HepG2 (cell line): ENCODE measurements around the gene LDLRAD4. TPM values are rescaled to one million over a fixed set of nuclear protein-coding genes. Genes with fewer than 3 reads are reported as not detected.

Experiments used
- ATAC-seq: fragments of 200-7000 bp; cut with Tn5 transposase; 3 replicates; pipeline ENCODE4 v1.9.1; 2020; ENCODE audit warnings: mild to moderate bottlenecking, moderate library complexity
- BruUV-seq: library from RNA; stranded (reverse); fragments of 400-500 nt; replicated peaks from 2 replicates; lab custom pipeline; 2021; lab: Mats Ljungman, UMichigan
- CTCF ChIA-PET: fragments of 300-600 bp; formaldehyde crosslinking; extraction: SDS; loops from one replicate; lab custom pipeline; 2021; ENCODE audit warnings: low total read pairs, inconsistent platforms, low intra/inter-chr PET ratio; lab: Yijun Ruan, JAX
- POLR2A ChIA-PET: fragments of 350-600 bp; sonication (Branson Sonifier 250); formaldehyde crosslinking; loops from one replicate; lab custom pipeline; 2020; ENCODE audit warnings: antibody characterized with exemption, inconsistent platforms; lab: Yijun Ruan, JAX
- DNase-seq: peaks from one replicate; pipeline ENCODE4 v3.0.0-alpha.2; 2015; ENCODE audit warnings: low spot score
- FAIRE-seq: peaks from 3 replicates; lab custom pipeline; 2011; peaks lifted over from hg19 to GRCh38; lab: Jason Lieb, UNC
- H2AFZ ChIP-seq: one replicate; pipeline ENCODE4 v1.6.1; 2011; ENCODE audit warnings: low read length, inconsistent platforms
- H3K27ac ChIP-seq: fragments of 300-600 bp; 3 replicates; pipeline ENCODE4 v1.8.0; 2011; ENCODE audit warnings: mixed run types, mild to moderate bottlenecking, mixed read lengths, low read length, inconsistent platforms; ENCODE audit not compliant: insufficient read depth; ENCODE audit errors: extremely low read length
- H3K27me3 ChIP-seq, 2 experiments: fragments of 200-600 bp in 1 of 2; 2 replicates in 1 of 2; 3 replicates in 1 of 2; pipeline versions ENCODE4 v1.6.0 to v1.8.0; 2011; ENCODE audit warnings: low read length in 2 of 2, mild to moderate bottlenecking in 2 of 2, moderate library complexity in 2 of 2, inconsistent platforms in 1 of 2; ENCODE audit not compliant: insufficient read depth in 2 of 2, control insufficient read depth in 1 of 2
- H3K36me3 ChIP-seq, 2 experiments: fragments of 200-600 bp in 1 of 2; replicated peaks in 1 of 2; 2 replicates in 1 of 2; 3 replicates in 1 of 2; pipeline versions ENCODE4 v1.5.1 to v1.8.0; 2011; ENCODE audit warnings: low read length in 2 of 2, inconsistent platforms in 1 of 2; ENCODE audit not compliant: insufficient read depth in 2 of 2, control insufficient read depth in 1 of 2
- H3K4me1 ChIP-seq: 2 replicates; pipeline ENCODE4 v1.5.1; 2012; ENCODE audit warnings: low read length, inconsistent platforms; ENCODE audit not compliant: insufficient read depth
- H3K4me2 ChIP-seq: 2 replicates; pipeline ENCODE4 v1.6.0; 2011; ENCODE audit warnings: low read depth, low read length, inconsistent platforms
- H3K4me3 ChIP-seq, 3 experiments: fragments of 200-600 bp in 1 of 3; sonication (generic), shearing (Covaris generic) in 1 of 3; replicated peaks in 1 of 3; 2 replicates each; pipeline ENCODE4 v1.5.1; 2011 to 2016; ENCODE audit warnings: low read length in 3 of 3, inconsistent platforms in 2 of 3, low read depth in 2 of 3, mild to moderate bottlenecking in 2 of 3, control low read depth in 1 of 3, mixed read lengths in 1 of 3; ENCODE audit not compliant: insufficient read depth in 1 of 3
- H3K79me2 ChIP-seq: one replicate; pipeline ENCODE4 v1.6.1; 2011; ENCODE audit warnings: low read length, inconsistent platforms; ENCODE audit not compliant: insufficient read depth
- H3K9ac ChIP-seq: 2 replicates; pipeline ENCODE4 v1.6.0; 2011; ENCODE audit warnings: mild to moderate bottlenecking, low read depth, low read length, inconsistent platforms; ENCODE audit not compliant: insufficient read depth
- H3K9me3 ChIP-seq: 2 replicates; pipeline ENCODE4 v1.5.1; 2012; ENCODE audit warnings: mild to moderate bottlenecking, low read length
- H4K20me1 ChIP-seq: 2 replicates; pipeline ENCODE4 v1.6.0; 2011; ENCODE audit warnings: inconsistent platforms, mild to moderate bottlenecking, low read length, moderate library complexity; ENCODE audit not compliant: insufficient read depth
- EP300 ChIP-seq, 3 experiments: sonication (generic) in 1 of 3; formaldehyde crosslinking in 1 of 3; IDR thresholded peaks; 2 replicates each; pipeline versions ENCODE4 v1.5.1 to v1.6.1; 2011 to 2020; ENCODE audit warnings: low read depth in 2 of 3, low read length in 2 of 3, borderline replicate concordance in 1 of 3, improper control_type of control experiment in 1 of 3, mild to moderate bottlenecking in 1 of 3, missing genetic modification reagents in 1 of 3, moderate library complexity in 1 of 3
- FOXA1 ChIP-seq, 2 experiments: fragments of 450-650 bp in 1 of 2; sonication (generic) in 1 of 2; formaldehyde crosslinking in 1 of 2; IDR thresholded peaks; 2 replicates each; pipeline versions ENCODE4 v1.4.0 to v1.6.1; 2016 to 2020; ENCODE audit warnings: missing genetic modification reagents in 1 of 2
- GLI4 ChIP-seq: sonication (generic); formaldehyde crosslinking; IDR thresholded peaks from 2 replicates; pipeline ENCODE4 v1.5.1; 2020; ENCODE audit warnings: missing genetic modification reagents, mild to moderate bottlenecking, moderate library complexity, borderline replicate concordance
- HMG20B ChIP-seq: conservative IDR thresholded peaks from 2 replicates; pipeline ENCODE4 v1.6.1; 2016; ENCODE audit warnings: missing genetic modification reagents, missing compliant biosample characterization
- HOXA9 ChIP-seq: sonication (generic); formaldehyde crosslinking; IDR thresholded peaks from 2 replicates; pipeline ENCODE4 v1.8.1; 2022; ENCODE audit warnings: missing genetic modification reagents, mild to moderate bottlenecking, moderate library complexity, borderline replicate concordance
- KDM3A ChIP-seq: IDR thresholded peaks from 2 replicates; pipeline ENCODE4 v1.6.1; 2018; ENCODE audit warnings: low read depth, missing compliant biosample characterization
- STAG1 ChIP-seq: sonication (generic); formaldehyde crosslinking; IDR thresholded peaks from 2 replicates; pipeline ENCODE4 v1.4.0; 2020; ENCODE audit warnings: missing genetic modification reagents
- ZNF180 ChIP-seq: sonication (generic); formaldehyde crosslinking; IDR thresholded peaks from 2 replicates; pipeline ENCODE4 v1.4.0; 2020; ENCODE audit warnings: low read depth, missing genetic modification reagents, borderline replicate concordance
- ZNF383 ChIP-seq: sonication (generic); formaldehyde crosslinking; IDR thresholded peaks from 2 replicates; pipeline ENCODE4 v1.4.0; 2020; ENCODE audit warnings: missing genetic modification reagents, mild to moderate bottlenecking, borderline replicate concordance
- WGBS: methylation state at CpG from one replicate; pipeline ENCODE4 v1.1.6; 2017; ENCODE audit warnings: low lambda C conversion rate; 5-methylcytosine and 5-hydroxymethylcytosine counted together
- in situ Hi-C: cut with HindIII; loops from 2 replicates; pipeline ENCODE4 v1.10.0; 2017; ENCODE audit warnings: low pct_unique_long_range_greater_than_20kb; ENCODE audit not compliant: extremely low pct_ligation_motif_present
- intact Hi-C: fragments of 100-400 bp; cut with micrococcal nuclease; formaldehyde crosslinking; loops from one replicate; pipeline ENCODE4 v1.10.0; 2022; ENCODE audit not compliant: unreplicated experiment
- polyA plus RNA-seq, 8 experiments: library from polyadenylated mRNA; depleted of rRNA in 3 of 8; stranded (reverse) in 7 of 8; unstranded in 1 of 8; fragments of >200 nt; fragmentation: Illumina TruSeq in 4 of 8; extraction: Trizol in 4 of 8; gene quantifications; 2 replicates each; pipeline versions ENCODE4 v1.2.1 to v1.2.3, GENCODE V29; 2011 to 2016; ENCODE audit warnings: low read depth in 4 of 8, missing spikeins in 1 of 8, mixed read lengths in 1 of 8; ENCODE audit not compliant: insufficient read depth in 1 of 8
- total RNA-seq, 5 experiments: library from RNA; depleted of rRNA; stranded (reverse); fragments of >200 nt; fragmentation: Illumina TruSeq; extraction: Trizol; gene quantifications; 2 replicates each; pipeline ENCODE4 v1.2.3, GENCODE V29; 2016; ENCODE audit warnings: low read depth in 1 of 5
- TF ChIP-seq, protein P1 (sequence below): sonication (generic); formaldehyde crosslinking; IDR thresholded peaks from 2 replicates; pipeline ENCODE4 v1.8.0; 2023; ENCODE audit warnings: mild to moderate bottlenecking, missing genetic modification reagents
- TF ChIP-seq, protein P2 (sequence below): IDR thresholded peaks from 2 replicates; pipeline ENCODE4 v1.6.1; 2016; ENCODE audit warnings: control low read depth
- TF ChIP-seq, protein P3 (sequence below): sonication (generic); formaldehyde crosslinking; IDR thresholded peaks from 2 replicates; pipeline ENCODE4 v1.9.0; 2021; ENCODE audit warnings: missing genetic modification reagents, borderline replicate concordance

Gene LDLRAD4
- total and polyA plus RNA-seq, 2 of the 13 experiments (the other 11 are each of a cell fraction or from before 2014, with no cell fraction given): 13.6 to 20.9 TPM

DNA sequence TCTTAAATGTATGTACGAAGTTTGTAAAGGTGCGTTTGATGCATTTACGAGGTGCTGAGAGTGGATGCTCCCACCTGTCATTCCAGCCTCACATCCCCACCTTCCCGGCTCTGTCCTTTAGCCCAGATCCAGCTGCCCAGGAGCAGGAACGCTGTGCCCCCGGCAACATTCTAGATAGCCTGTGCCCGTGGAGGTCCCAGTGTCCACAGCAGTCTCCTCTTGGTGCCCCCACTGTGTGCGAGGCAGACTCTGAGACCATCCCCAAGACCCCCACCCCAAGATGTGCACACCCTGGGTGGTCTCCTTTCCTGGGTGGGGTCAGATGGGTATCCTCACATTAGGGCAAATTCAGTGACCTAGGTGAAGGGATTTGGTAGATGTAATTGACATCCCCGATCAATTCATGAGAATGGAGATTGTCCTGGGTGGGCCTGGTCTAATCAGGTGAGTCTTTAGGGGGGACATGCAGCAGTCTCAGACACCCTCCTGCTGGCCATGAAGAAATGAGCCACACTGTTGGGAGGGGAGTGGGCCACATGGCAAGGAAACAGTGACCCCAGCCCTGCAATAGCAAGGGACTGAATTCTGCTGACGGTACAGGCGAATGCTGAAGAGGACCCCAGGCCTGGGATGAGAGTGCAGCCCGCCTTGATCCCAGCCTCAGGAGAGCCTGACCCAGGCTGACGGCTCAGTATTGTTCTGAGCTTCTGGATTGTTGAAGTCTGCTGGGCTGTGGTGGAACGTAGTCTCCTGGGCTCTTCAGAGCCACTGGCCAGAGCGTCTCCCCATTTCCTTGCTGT is 304.5 kb downstream of the LDLRAD4 start:
- no peak overlapping the region for H3K27ac ChIP-seq
- intact Hi-C loops: no loop called here
- no peaks in the 10 kb centered on the region for H4K20me1 ChIP-seq
- no peaks in the 10 kb centered on the region for H3K4me1 ChIP-seq
- ATAC-seq (no peak), FAIRE-seq (no peak), DNase-seq (no peak)
- ChIA-PET CTCF (no interaction called here), POLR2A (no interaction called here)
- no peak overlapping the region for H3K9ac ChIP-seq
- WGBS: 86% methylated on average over 10 of the region's 15 CpGs
- no peaks in the 10 kb centered on the region for H3K27me3 ChIP-seq
- no TSS peak for BruUV-seq
- H3K9me3 ChIP-seq: no peaks in the 10 kb centered on the region
- H3K79me2 ChIP-seq: no peaks in the 10 kb centered on the region
- no peaks in the 10 kb centered on the region; a peak in 1 of 5 replicates for H3K36me3 ChIP-seq
- TF ChIP-seq GLI4 (CRISPR knock-in tag) (no peak), STAG1 (0 out of 2 replicates have a peak, but pooled peaks have one; percentile 7)
- in situ Hi-C loops: no loop called here
- H3K4me3 ChIP-seq: no peak overlapping the region
- no peak overlapping the region for H3K4me2 ChIP-seq
- no peak overlapping the region for H2AFZ ChIP-seq

DNA sequence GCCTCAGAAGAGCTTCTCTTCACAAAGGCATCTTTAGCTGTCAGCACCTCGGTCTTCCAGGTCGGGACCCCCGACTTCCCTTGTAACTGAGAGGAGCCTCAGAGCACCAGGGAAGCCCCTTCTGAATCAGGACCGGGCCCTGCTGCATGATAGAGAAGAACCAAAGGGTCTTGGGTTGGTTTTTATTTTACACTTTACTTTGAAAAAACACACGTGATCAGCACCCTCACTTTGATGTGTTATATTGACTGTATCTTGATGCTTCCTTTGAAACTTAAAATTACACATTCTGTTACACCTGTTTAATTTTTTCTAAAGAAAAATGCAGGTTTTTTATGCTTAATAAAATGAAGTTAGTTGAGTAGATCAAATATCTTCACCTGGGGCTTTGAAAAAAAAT is 305.5 kb downstream of the LDLRAD4 start:
- in situ Hi-C loops: no loop called here
- ChIA-PET POLR2A (no interaction called here), CTCF (no interaction called here)
- H4K20me1 ChIP-seq: no peaks in the 10 kb centered on the region
- FAIRE-seq (no peak), DNase-seq (no peak), ATAC-seq (no peak)
- no peak overlapping the region for H3K9ac ChIP-seq
- WGBS: 94% methylated on average over 5 of the region's 5 CpGs
- H3K4me2 ChIP-seq: no peak overlapping the region
- no peaks in the 10 kb centered on the region for H3K4me1 ChIP-seq
- no peaks in the 10 kb centered on the region for H3K27me3 ChIP-seq
- no peaks in the 10 kb centered on the region; a peak in 1 of 5 replicates for H3K36me3 ChIP-seq
- H3K79me2 ChIP-seq: no peaks in the 10 kb centered on the region
- intact Hi-C loops: no loop called here
- H2AFZ ChIP-seq: no peak overlapping the region
- H3K27ac ChIP-seq: no peak overlapping the region
- H3K4me3 ChIP-seq: no peak overlapping the region
- BruUV-seq: no TSS peak
- no peaks in the 10 kb centered on the region for H3K9me3 ChIP-seq
- TF ChIP-seq KDM3A (CRISPR knock-in tag) (no peak), HMG20B (CRISPR knock-in tag) (no peak), HOXA9 (CRISPR knock-in tag) (no peak), ZNF383 (CRISPR knock-in tag) (no peak), EP300 (IDR thresholded peaks at IDR 0.05; ENCODE audit: low read depth in 2 of 2, low read length in 2 of 2) (no peak), EP300 (CRISPR knock-in tag; IDR thresholded peaks at IDR 0.05; ENCODE audit: borderline replicate concordance) (no peak), FOXA1 (IDR thresholded peaks at IDR 0.05) (no peak), FOXA1 (CRISPR knock-in tag; IDR thresholded peaks at IDR 0.05) (no peak), ZNF180 (no peak)
- TF ChIP-seq, protein P1, sequence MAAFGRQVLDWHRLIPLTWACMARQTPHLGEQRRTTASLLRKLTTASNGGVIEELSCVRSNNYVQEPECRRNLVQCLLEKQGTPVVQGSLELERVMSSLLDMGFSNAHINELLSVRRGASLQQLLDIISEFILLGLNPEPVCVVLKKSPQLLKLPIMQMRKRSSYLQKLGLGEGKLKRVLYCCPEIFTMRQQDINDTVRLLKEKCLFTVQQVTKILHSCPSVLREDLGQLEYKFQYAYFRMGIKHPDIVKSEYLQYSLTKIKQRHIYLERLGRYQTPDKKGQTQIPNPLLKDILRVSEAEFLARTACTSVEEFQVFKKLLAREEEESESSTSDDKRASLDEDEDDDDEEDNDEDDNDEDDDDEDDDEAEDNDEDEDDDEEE (CRISPR knock-in tag): no peak
- TF ChIP-seq, protein P2, sequence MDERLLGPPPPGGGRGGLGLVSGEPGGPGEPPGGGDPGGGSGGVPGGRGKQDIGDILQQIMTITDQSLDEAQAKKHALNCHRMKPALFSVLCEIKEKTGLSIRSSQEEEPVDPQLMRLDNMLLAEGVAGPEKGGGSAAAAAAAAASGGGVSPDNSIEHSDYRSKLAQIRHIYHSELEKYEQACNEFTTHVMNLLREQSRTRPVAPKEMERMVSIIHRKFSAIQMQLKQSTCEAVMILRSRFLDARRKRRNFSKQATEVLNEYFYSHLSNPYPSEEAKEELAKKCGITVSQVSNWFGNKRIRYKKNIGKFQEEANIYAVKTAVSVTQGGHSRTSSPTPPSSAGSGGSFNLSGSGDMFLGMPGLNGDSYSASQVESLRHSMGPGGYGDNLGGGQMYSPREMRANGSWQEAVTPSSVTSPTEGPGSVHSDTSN (CRISPR knock-in tag): no peak
- TF ChIP-seq, protein P3, sequence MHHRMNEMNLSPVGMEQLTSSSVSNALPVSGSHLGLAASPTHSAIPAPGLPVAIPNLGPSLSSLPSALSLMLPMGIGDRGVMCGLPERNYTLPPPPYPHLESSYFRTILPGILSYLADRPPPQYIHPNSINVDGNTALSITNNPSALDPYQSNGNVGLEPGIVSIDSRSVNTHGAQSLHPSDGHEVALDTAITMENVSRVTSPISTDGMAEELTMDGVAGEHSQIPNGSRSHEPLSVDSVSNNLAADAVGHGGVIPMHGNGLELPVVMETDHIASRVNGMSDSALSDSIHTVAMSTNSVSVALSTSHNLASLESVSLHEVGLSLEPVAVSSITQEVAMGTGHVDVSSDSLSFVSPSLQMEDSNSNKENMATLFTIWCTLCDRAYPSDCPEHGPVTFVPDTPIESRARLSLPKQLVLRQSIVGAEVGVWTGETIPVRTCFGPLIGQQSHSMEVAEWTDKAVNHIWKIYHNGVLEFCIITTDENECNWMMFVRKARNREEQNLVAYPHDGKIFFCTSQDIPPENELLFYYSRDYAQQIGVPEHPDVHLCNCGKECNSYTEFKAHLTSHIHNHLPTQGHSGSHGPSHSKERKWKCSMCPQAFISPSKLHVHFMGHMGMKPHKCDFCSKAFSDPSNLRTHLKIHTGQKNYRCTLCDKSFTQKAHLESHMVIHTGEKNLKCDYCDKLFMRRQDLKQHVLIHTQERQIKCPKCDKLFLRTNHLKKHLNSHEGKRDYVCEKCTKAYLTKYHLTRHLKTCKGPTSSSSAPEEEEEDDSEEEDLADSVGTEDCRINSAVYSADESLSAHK (CRISPR knock-in tag): no peak
